ENCODE measurements around the gene C1orf185. TPM values are rescaled to one million over a fixed set of nuclear protein-coding genes. Genes with fewer than 3 reads are reported as not detected.
A peak's percentile ranks its signal among the peaks of the same experiment; 100 is the strongest.

The C1orf185 gene
- total RNA-seq, 1 donor from 2014 or later: not detected

- Histone ChIP-seq H3K9ac (ENCODE audit: low read length) (no peak overlapping the region), H3K9me3 (ENCODE audit: insufficient read depth, low read depth, low read length) (no peaks in the 10 kb centered on the region), H3K27me3 (ENCODE audit: insufficient read depth, low read length) (no peaks in the 10 kb centered on the region), H3K79me2 (ENCODE audit: insufficient read depth, low read length) (no peaks in the 10 kb centered on the region), H3K4me2 (ENCODE audit: low read length) (no peak overlapping the region), H3K4me3 (ENCODE audit: insufficient read depth, low read depth, low read length) (no peak overlapping the region), H3K36me3 (ENCODE audit: insufficient read depth, low read length) (no peaks in the 10 kb centered on the region), H4K20me1 (ENCODE audit: insufficient read depth, low read length) (no peaks in the 10 kb centered on the region), H2AFZ (ENCODE audit: low read depth, low read length) (no peak overlapping the region), H3K27ac (ENCODE audit: low read depth, low read length) (no peak overlapping the region), H3K4me1 (ENCODE audit: insufficient read depth, low read length) (no peaks in the 10 kb centered on the region)
- DNase-seq (ENCODE audit: low read depth): no peak
- Mint-ChIP-seq H3K36me3 (ENCODE audit: low read depth, unreplicated experiment) (no peaks in the 10 kb centered on the region), H3K27me3 (ENCODE audit: low read depth, unreplicated experiment) (no peaks in the 10 kb centered on the region), H3K4me3 (ENCODE audit: unreplicated experiment) (no peak overlapping the region), H3K27ac (ENCODE audit: unreplicated experiment) (no peak overlapping the region), H3K4me1 (ENCODE audit: low read depth, unreplicated experiment) (no peaks in the 10 kb centered on the region), H3K9me3 (ENCODE audit: unreplicated experiment) (peaks cover 4% of the 10 kb centered on the region)
- TF ChIP-seq EZH2 (IDR thresholded peaks at IDR 0.05; ENCODE audit: insufficient read depth, low read length): no peak
- no peak for TF ChIP-seq CTCF (IDR thresholded peaks at IDR 0.05; ENCODE audit: insufficient read depth, low read depth, low read length)
- FAIRE-seq: no peak
Measured at GRCh38 chr1:51139474-51139873, 37.4 kb downstream of the C1orf185 start.

- H3K27me3 ChIP-seq (ENCODE audit: insufficient read depth, low read length): no peaks in the 10 kb centered on the region
- H3K4me2 ChIP-seq (ENCODE audit: low read length): no peak overlapping the region
- no peak overlapping the region for H3K4me3 Mint-ChIP-seq (ENCODE audit: unreplicated experiment)
- DNase-seq (ENCODE audit: low read depth) (no peak), FAIRE-seq (peak; percentile 5)
- TF ChIP-seq EZH2 (IDR thresholded peaks at IDR 0.05; ENCODE audit: insufficient read depth, low read length): no peak
- TF ChIP-seq CTCF (IDR thresholded peaks at IDR 0.05; ENCODE audit: insufficient read depth, low read depth, low read length): no peak
- no peak overlapping the region for H3K27ac Mint-ChIP-seq (ENCODE audit: unreplicated experiment)
- H3K27ac ChIP-seq (ENCODE audit: low read depth, low read length): no peak overlapping the region
- H3K4me3 ChIP-seq (ENCODE audit: insufficient read depth, low read depth, low read length): no peak overlapping the region
- no peaks in the 10 kb centered on the region for H3K4me1 ChIP-seq (ENCODE audit: insufficient read depth, low read length)
- no peak overlapping the region for H2AFZ ChIP-seq (ENCODE audit: low read depth, low read length)
- no peaks in the 10 kb centered on the region for H3K9me3 ChIP-seq (ENCODE audit: insufficient read depth, low read depth, low read length)
- no peaks in the 10 kb centered on the region for H4K20me1 ChIP-seq (ENCODE audit: insufficient read depth, low read length)
- H3K9me3 Mint-ChIP-seq (ENCODE audit: unreplicated experiment): peaks cover 3% of the 10 kb centered on the region
- no peaks in the 10 kb centered on the region for H3K36me3 Mint-ChIP-seq (ENCODE audit: low read depth, unreplicated experiment)
- H3K27me3 Mint-ChIP-seq (ENCODE audit: low read depth, unreplicated experiment): peaks cover 1% of the 10 kb centered on the region
- H3K4me1 Mint-ChIP-seq (ENCODE audit: low read depth, unreplicated experiment): no peaks in the 10 kb centered on the region
- H3K79me2 ChIP-seq (ENCODE audit: insufficient read depth, low read length): no peaks in the 10 kb centered on the region
- no peak overlapping the region for H3K9ac ChIP-seq (ENCODE audit: low read length)
- no peaks in the 10 kb centered on the region for H3K36me3 ChIP-seq (ENCODE audit: insufficient read depth, low read length)
Measured at GRCh38 chr1:51147394-51147793, 45.4 kb downstream of the C1orf185 start.

- Histone ChIP-seq H3K4me2 (ENCODE audit: low read length) (no peak overlapping the region), H3K4me3 (ENCODE audit: insufficient read depth, low read depth, low read length) (no peak overlapping the region), H3K4me1 (ENCODE audit: insufficient read depth, low read length) (no peaks in the 10 kb centered on the region), H3K79me2 (ENCODE audit: insufficient read depth, low read length) (no peaks in the 10 kb centered on the region), H3K9me3 (ENCODE audit: insufficient read depth, low read depth, low read length) (no peaks in the 10 kb centered on the region), H3K9ac (ENCODE audit: low read length) (no peak overlapping the region), H3K27me3 (ENCODE audit: insufficient read depth, low read length) (no peaks in the 10 kb centered on the region), H2AFZ (ENCODE audit: low read depth, low read length) (no peak overlapping the region), H3K36me3 (ENCODE audit: insufficient read depth, low read length) (no peaks in the 10 kb centered on the region), H4K20me1 (ENCODE audit: insufficient read depth, low read length) (no peaks in the 10 kb centered on the region), H3K27ac (ENCODE audit: low read depth, low read length) (no peak overlapping the region)
- Mint-ChIP-seq H3K27me3 (ENCODE audit: low read depth, unreplicated experiment) (no peaks in the 10 kb centered on the region), H3K9me3 (ENCODE audit: unreplicated experiment) (peaks cover 14% of the 10 kb centered on the region), H3K4me1 (ENCODE audit: low read depth, unreplicated experiment) (no peaks in the 10 kb centered on the region), H3K36me3 (ENCODE audit: low read depth, unreplicated experiment) (peaks cover 3% of the 10 kb centered on the region), H3K27ac (ENCODE audit: unreplicated experiment) (no peak overlapping the region), H3K4me3 (ENCODE audit: unreplicated experiment) (no peak overlapping the region)
- DNase-seq (ENCODE audit: low read depth) (no peak), FAIRE-seq (no peak)
- TF ChIP-seq CTCF (IDR thresholded peaks at IDR 0.05; ENCODE audit: insufficient read depth, low read depth, low read length) (no peak), EZH2 (IDR thresholded peaks at IDR 0.05; ENCODE audit: insufficient read depth, low read length) (no peak)
Measured at GRCh38 chr1:51154776-51155175, 52.7 kb downstream of the C1orf185 start.

All from astrocyte (in vitro differentiated cells and primary cell).